DMS153 treated with DMSO at 0.1 percent for 48 hours (cell line): ENCODE data around the gene UBE2N.
"Not testable (repeated sequence)": the region's sequence is repeated elsewhere in the genome, so short reads cannot be mapped to it uniquely, and the experiment has no call there.

Experiments
- DNase-seq: peaks from one replicate; lab custom pipeline; 2025; ENCODE audit not compliant: unreplicated experiment; lab: John Stamatoyannopoulos, UW

Gene UBE2N

GRCh38 chr12:93447555-93448290 is 6.0 kb upstream of the UBE2N start:
- DNase-seq, result peak; percentile 51

DNA sequence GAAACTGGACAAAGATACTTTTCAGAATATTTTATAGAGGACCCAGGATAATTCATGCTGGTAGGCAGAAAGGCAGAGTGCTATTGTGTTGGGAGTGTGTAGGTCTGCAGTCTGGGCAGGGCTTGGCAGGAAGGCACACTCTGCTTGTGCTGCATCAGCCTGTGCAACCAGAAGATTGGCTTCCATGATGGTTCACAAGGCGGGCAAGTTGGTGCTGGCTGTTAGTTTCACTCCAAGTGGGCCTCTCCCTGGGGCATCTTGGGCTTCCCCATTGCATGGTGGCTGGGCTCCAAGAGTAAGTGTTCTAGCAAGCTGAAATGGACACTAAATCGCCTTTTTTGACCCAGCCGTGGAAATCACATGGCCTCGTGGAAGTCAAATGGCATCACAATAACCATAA is 1.8 kb upstream of the UBE2N start:
- DNase-seq, result no peak

DNA sequence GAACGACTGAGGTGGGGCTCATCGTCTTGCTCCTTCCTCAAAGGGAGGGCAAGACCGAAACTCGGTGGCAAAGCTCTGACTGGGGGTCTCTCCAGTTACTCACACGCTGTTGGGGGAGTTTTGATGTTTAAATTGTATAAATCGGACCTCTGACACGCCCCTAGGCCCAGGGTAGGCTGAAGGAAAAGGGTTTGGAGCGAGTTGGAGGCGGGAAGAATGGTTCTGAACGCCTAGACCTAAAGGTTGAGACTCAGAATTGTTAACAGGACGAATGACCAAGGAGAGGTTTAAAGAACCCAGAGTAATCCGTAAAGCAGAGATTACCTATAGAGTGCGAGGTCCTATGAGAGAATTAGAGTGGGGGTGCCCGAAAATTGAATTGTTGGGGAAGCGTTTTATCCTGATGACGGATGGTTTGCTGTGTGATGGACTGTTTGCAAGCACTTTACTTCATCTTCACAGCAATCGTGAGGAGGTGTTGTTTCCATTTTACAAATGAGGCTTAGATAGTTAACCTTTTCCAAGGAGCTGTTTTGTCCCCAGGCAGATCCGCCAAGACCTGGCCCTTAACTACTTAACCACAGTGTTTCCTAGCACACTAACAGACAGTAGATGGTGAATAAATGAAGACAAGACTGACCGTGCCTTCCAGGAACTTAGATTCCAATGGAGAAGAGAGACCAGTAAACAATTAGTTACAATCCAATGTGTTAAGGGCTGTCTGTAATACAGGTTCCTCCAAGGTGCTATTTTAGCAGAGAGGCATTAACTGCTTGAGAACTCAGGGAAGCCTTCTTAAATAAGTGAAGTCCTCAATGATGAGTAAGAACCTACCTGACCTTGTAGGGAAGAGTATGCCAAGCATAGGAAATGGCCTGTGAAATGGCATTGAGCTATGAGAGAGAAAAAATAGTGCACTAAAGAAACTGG is 929 bp upstream of the UBE2N start:
- DNase-seq, result no peak

- DNase-seq, result no peak
Measured at GRCh38 chr12:93441081-93441616, 598 bp downstream of the UBE2N start.

DNA sequence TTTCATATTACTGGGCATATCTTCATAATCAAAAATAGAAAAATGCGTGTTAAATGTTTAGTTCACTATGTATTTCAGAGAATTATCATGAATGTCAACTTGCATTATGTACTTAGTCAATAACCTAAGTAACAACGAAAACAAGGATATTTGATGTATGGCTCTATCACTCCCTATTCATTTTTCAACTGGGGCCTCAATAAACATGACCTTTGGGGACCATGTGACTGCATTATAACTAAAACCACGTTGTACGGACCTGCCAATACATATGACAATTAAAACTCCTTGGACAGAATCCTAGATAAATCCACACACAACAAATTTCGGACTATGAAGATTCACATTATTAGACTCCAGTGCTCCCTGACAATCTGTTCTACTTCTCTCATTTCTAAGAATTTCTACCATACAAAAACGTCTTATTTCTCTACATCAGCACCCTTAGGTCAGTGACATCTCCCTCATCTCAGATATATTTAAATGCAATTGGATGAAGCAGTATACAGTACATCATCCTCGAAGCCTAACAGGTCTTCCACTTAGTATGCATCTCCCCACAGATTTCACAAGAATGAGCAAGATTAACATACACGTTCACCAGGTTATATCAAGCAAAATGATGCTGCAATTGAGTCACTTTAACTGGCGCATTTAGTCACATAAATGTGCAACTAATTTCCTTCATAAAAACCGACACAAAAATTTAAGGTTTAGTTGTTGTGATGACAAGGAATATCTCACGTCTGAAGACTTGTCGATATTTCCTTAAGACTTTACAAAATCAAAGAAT is 1.5 kb downstream of the UBE2N start:
- DNase-seq, result no peak

GRCh38 chr12:93438266-93439050 is 3.3 kb downstream of the UBE2N start:
- no peak for DNase-seq

DNA sequence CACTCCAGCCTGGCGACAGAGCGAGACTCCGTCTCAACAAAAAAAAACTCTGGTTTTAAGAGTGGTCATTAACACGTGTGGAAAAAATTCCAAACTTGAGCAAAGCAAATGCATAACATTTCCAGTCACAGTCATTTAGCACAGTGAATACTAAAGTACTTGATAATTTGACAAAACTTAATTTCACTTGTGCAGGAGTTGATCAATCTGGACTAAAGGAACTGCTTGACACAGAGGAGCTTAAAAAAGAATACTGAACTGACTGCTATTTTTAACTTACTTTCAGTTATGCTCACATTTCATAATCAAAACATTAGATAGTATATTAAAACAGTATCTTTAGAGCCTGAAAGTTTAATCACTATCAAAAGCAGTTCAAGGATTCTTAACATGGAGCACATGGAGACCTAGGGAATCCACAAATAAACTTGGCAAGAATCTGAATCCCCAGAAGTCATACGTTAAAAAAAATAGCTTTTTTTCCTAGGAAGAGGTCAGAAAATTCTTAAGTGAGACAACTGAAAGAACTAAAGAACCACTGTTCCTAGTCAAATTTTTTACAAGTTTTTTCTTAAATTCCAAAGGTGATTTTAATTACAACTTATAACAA is 7.4 kb downstream of the UBE2N start:
- DNase-seq, result no peak

GRCh38 chr12:93432031-93432430 is 9.7 kb downstream of the UBE2N start:
- DNase-seq, result not testable (repeated sequence)

GRCh38 chr12:93430280-93430679 is 11.5 kb downstream of the UBE2N start:
- DNase-seq, result no peak

DNA sequence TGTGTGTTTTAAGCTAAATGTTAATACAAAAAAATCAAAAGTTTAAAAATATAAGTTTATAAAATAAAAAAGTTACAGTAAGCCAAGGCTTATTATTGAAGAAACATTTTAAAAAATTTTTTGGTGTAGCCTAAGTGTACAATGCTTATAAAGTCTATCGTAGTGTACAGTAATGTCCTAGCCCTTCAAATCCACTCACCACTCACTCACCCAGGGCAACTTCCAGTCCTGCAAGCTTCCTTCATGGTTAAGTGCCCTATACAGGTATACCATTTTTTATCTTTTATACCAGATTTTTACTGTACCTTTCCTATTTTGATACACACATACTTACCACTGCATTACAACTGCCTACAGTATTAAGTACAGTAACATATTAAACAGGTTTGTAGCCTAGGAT is 11.9 kb downstream of the UBE2N start:
- no peak for DNase-seq

- DNase-seq, result no peak
Measured at GRCh38 chr12:93429448-93429847, 12.3 kb downstream of the UBE2N start.

DNA sequence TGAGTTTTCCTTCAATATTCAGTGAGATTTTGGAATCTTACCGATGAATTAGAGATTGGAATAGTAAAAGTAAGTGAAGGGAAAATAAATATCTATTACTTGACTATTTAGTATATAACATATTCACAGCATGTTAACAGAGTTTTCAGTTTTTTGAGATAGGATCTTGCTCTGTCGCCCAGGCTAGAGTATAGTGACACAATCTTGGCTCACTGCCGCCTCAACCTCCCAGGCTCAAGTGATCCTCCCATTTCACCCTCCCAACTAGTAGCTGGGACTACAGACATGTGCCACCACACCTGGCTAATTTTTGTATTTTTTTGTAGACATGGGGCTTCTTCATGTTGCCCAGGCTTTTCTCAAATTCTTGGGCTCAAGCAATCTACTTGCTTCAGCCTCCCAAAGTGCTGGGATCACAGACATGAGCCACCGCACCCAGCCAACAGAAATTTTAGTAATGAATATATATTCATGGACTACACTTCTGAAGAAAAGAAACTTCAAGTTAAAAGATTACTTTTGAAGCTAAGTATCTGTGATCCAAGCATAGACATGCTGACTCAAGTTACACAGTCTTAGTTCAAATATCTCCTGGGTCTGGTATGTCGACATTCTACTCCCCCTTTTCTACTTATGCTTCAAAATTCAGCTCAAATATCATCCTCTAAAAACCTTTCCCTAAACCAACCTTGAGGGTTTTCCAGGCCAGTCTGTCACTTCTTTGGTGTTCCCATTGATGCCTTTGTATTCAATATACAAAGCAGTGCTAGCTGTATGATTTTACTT is 13.8 kb downstream of the UBE2N start:
- DNase-seq, result no peak

DNA sequence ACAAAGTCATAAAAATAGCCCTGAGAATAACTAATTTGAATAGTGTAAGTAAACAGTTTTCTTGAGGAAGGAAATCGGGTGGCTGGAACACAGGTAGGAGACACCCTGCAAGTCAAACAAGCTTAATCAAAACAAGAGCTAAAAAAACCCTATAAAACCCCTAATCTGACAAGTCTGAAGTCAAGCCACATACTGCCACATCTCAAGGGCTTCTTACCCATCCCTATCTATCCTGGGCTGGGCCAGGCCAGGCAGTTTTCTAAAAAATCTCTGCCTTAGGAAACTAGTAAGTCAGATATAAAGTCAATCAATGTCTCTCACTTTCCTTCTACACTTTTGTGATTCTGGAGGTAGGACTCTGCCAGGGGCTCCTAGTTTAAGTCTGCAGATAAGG is 15.3 kb downstream of the UBE2N start:
- DNase-seq, result no peak

DNA sequence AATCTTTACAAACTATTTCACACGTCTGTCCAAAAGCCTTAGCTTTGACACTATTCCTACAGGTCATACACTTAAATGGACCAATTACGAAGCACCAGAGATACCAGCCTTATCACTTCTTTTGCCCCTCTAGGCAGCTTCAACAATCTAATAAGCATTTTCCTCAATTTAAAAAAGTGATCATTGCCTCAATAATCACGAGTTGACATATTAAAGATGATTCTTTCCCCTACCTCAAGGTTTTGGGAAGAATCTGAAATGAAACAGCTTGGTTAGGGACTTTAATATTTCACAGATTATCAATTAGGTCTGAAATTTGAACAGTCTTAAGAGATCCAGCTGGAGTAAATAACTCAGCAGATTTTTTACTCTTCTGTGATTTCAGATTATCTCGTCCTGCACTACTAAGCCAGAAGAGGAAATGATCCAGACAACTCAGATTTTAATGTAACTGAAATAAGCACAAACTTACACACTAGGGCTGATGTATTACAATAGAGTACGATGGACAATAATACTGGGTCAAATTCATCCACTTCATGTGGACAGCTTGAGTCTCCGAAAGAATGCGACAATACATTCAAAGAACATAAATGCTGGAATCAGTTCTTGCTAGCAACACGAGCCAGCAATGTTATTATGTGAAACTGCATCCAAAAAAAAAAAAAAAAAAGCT is 15.9 kb downstream of the UBE2N start:
- no peak for DNase-seq

DNA sequence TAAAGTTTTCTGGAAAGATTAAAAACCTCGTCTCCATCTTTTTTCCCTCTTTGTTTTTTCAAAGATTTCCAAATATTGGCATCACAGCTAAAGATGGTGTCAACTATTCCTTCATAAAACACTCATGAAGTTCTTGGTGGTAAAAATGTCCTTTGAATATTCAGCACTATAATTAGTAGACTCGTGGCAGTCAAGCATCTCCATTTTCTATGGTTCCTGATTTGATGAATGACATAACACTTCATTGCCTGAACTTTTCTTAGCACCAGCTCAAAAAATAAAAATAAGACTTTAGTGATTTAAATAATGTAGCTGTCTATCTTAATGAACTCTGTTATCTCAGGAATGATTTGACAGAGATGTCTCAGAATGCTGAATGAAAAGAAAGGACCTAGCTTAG is 19.7 kb downstream of the UBE2N start:
- DNase-seq, result no peak

DNA sequence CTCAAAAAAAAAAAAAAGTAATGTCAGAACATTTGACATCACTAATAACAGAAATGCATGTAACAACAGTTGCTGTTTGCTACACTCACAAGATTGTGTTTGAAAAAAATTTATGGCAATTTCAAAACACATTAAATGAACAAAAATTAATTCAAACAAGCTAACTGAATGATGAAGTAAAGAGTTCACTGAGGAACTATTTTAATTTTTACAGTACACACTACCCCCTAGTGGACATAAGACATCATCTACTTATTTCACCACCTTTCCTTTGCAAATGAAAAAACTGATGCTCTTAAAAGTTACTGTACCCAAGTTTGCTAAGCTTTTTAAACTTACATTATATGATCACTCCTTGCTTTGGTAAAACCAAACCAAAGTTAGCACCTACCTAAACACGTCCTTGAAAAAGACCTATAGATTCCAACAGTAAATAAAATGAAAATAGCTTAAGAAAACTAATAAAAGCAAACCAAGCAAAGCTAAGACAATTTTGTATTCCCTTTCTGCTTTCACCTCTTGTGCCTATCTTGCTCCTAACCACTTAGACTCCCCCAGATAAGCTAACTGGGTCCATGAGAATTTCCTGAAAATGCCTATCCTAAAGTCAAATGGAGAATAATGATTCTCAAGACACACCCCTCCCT is 22.2 kb downstream of the UBE2N start:
- peak; percentile 48 for DNase-seq

DNA sequence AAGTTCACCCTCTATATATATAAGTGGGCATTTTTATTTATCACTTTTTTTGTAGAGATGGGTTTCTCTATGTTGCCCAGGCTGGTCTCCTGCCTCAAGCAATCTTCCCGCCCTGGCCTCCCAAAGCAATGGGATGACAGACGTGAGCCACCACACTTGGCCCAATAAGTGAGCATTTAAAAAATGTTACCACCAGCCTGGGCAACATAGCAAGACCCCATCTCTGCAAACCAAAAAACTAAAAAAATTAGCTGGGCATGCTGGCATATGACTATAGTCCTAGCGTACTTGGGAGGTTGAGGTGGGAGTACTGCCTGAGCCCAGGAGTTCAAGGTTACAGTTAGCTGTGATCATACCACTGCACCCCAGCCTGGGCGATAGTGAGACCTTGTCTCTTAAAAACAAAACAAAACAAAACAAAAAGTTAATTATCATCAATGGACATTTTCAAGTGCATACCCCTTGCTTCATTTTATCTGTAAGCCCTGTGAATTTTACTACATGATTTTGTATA is 23.7 kb downstream of the UBE2N start:
- no peak for DNase-seq
